Osteoblast (primary cell): Measurements from ENCODE around the gene PGBD2. TPM values are rescaled to one million over a fixed set of nuclear protein-coding genes. Genes with fewer than 3 reads are reported as not detected.

Experiments used
- DNase-seq: peaks from one replicate; pipeline ENCODE4 v3.0.0; 2011; ENCODE audit warnings: low spot score, mixed read lengths; ENCODE audit not compliant: insufficient read length; ENCODE audit errors: missing footprints
- H2AFZ ChIP-seq: 2 replicates; pipeline ENCODE4 v1.6.0; 2011; ENCODE audit warnings: mild to moderate bottlenecking, low read length
- H3K27ac ChIP-seq: 2 replicates; pipeline ENCODE4 v1.5.1; 2011; ENCODE audit warnings: mild to moderate bottlenecking, low read depth, low read length, moderate library complexity
- H3K27me3 ChIP-seq: 2 replicates; pipeline ENCODE4 v1.6.0; 2012; ENCODE audit warnings: mild to moderate bottlenecking, control low read depth, inconsistent platforms, low read length, moderate library complexity; ENCODE audit not compliant: insufficient read depth
- H3K36me3 ChIP-seq: 2 replicates; pipeline ENCODE4 v1.5.1; 2011; ENCODE audit warnings: mild to moderate bottlenecking, low read length, control low read depth, moderate library complexity; ENCODE audit not compliant: insufficient read depth
- H3K4me1 ChIP-seq: 2 replicates; pipeline ENCODE4 v1.5.1; 2011; ENCODE audit warnings: mild to moderate bottlenecking, low read length, control low read depth, moderate library complexity; ENCODE audit not compliant: insufficient read depth
- H3K4me2 ChIP-seq: 2 replicates; pipeline ENCODE4 v1.6.0; 2011; ENCODE audit warnings: mild to moderate bottlenecking, low read length; ENCODE audit not compliant: insufficient read depth
- H3K4me3 ChIP-seq: fragments of 200-600 bp; sonication (generic); 3 replicates; pipeline ENCODE4 v1.5.1; 2012; ENCODE audit warnings: mild to moderate bottlenecking, low read length, inconsistent platforms; ENCODE audit not compliant: insufficient read depth
- H3K79me2 ChIP-seq: 2 replicates; pipeline ENCODE4 v1.6.0; 2012; ENCODE audit warnings: mild to moderate bottlenecking, low read length, control low read depth, inconsistent platforms; ENCODE audit not compliant: insufficient read depth
- H3K9me3 ChIP-seq: 2 replicates; pipeline ENCODE4 v1.5.1; 2011; ENCODE audit warnings: low read depth, low read length, control low read depth
- H4K20me1 ChIP-seq: 2 replicates; pipeline ENCODE4 v1.6.0; 2012; ENCODE audit warnings: mild to moderate bottlenecking, low read length, control low read depth; ENCODE audit not compliant: insufficient read depth
- CTCF ChIP-seq: IDR thresholded peaks from 2 replicates; pipeline ENCODE4 v1.5.1; 2011; ENCODE audit warnings: mild to moderate bottlenecking, low read depth, low read length, moderate library complexity; ENCODE audit errors: extremely low read depth
- total RNA-seq: library from RNA; depleted of rRNA; stranded (reverse); fragments of >200 nt; gene quantifications from 2 replicates; pipeline ENCODE4 v1.2.3, GENCODE V29; 2012

PGBD2 gene
- total RNA-seq, 1 donor, result 4.3 TPM

- Histone ChIP-seq H3K4me2 (peak overlapping the region; percentile 96), H3K4me1 (peaks cover 28% of the 10 kb centered on the region), H3K79me2 (peaks cover 10% of the 10 kb centered on the region), H3K36me3 (no peaks in the 10 kb centered on the region), H2AFZ (peak overlapping the region; percentile 97), H3K9me3 (no peaks in the 10 kb centered on the region), H3K27me3 (no peaks in the 10 kb centered on the region), H3K4me3 (peak overlapping the region; percentile 78), H3K27ac (no peak overlapping the region), H4K20me1 (no peaks in the 10 kb centered on the region)
- peak; percentile 68 for DNase-seq
- no peak for TF ChIP-seq CTCF
These were observed 43.4 kb upstream of the PGBD2 start for GRCh38 chr1:248862695-248862997.

GRCh38 chr1:248862998-248863881, 42.8 kb upstream of the PGBD2 start:
- Histone ChIP-seq H3K9me3 (no peaks in the 10 kb centered on the region), H3K4me3 (peak overlapping the region; percentile 78), H3K27me3 (no peaks in the 10 kb centered on the region), H3K4me2 (peak overlapping the region; percentile 96), H2AFZ (peak overlapping the region; percentile 97), H3K36me3 (no peaks in the 10 kb centered on the region), H3K79me2 (peaks cover 4% of the 10 kb centered on the region), H3K4me1 (peaks cover 22% of the 10 kb centered on the region), H4K20me1 (no peaks in the 10 kb centered on the region), H3K27ac (no peak overlapping the region)
- peak; percentile 93 for DNase-seq
- TF ChIP-seq CTCF, result no peak

GRCh38 chr1:248871837-248872401, 34.1 kb upstream of the PGBD2 start:
- Histone ChIP-seq H3K27me3 (no peaks in the 10 kb centered on the region), H3K79me2 (no peaks in the 10 kb centered on the region), H4K20me1 (no peaks in the 10 kb centered on the region), H3K4me3 (no peak overlapping the region), H3K4me1 (no peaks in the 10 kb centered on the region), H3K27ac (peak overlapping the region; percentile 94), H3K4me2 (no peak overlapping the region), H2AFZ (no peak overlapping the region), H3K36me3 (no peaks in the 10 kb centered on the region), H3K9me3 (no peaks in the 10 kb centered on the region)
- DNase-seq, result no peak
- TF ChIP-seq CTCF, result no peak

GRCh38 chr1:248872752-248873408, 33.2 kb upstream of the PGBD2 start:
- peak overlapping the region; percentile 75 for H3K4me3 ChIP-seq
- H3K4me1 ChIP-seq, result no peaks in the 10 kb centered on the region
- H4K20me1 ChIP-seq, result no peaks in the 10 kb centered on the region
- no peak for TF ChIP-seq CTCF
- H3K4me2 ChIP-seq, result peak overlapping the region; percentile 95
- peak overlapping the region; percentile 94 for H3K27ac ChIP-seq
- peak overlapping the region; percentile 98 for H2AFZ ChIP-seq
- H3K27me3 ChIP-seq, result no peaks in the 10 kb centered on the region
- no peaks in the 10 kb centered on the region for H3K9me3 ChIP-seq
- no peaks in the 10 kb centered on the region for H3K36me3 ChIP-seq
- DNase-seq, result peak; percentile 93
- no peaks in the 10 kb centered on the region for H3K79me2 ChIP-seq
